ENCODE results near the gene NOS1AP.
"Not testable (repeated sequence)": the region's sequence is repeated elsewhere in the genome, so short reads cannot be mapped to it uniquely, and the experiment has no call there.

NOS1AP gene

GRCh38 chr1:162389021-162389818 lies 319.7 kb downstream of the NOS1AP start:
- DNase-seq = no peak

GRCh38 chr1:162389971-162390370 lies 320.5 kb downstream of the NOS1AP start:
- DNase-seq = no peak

GRCh38 chr1:162390396-162391185 lies 321.1 kb downstream of the NOS1AP start:
- DNase-seq = no peak

- no peak for DNase-seq
Observed at GRCh38 chr1:162391790-162392563, 322.5 kb downstream of the NOS1AP start.

- DNase-seq = no peak
Observed at GRCh38 chr1:162396201-162396906, 326.9 kb downstream of the NOS1AP start.

- DNase-seq = no peak
Observed at GRCh38 chr1:162397039-162397448, 327.6 kb downstream of the NOS1AP start.

GRCh38 chr1:162397943-162398560 lies 328.6 kb downstream of the NOS1AP start:
- no peak for DNase-seq

GRCh38 chr1:162398999-162399580 lies 329.6 kb downstream of the NOS1AP start:
- no peak for DNase-seq

GRCh38 chr1:162400790-162401355 lies 331.4 kb downstream of the NOS1AP start:
- DNase-seq = no peak

- no peak for DNase-seq
Observed at GRCh38 chr1:162404550-162405160, 335.2 kb downstream of the NOS1AP start.

- no peak for DNase-seq
Observed at GRCh38 chr1:162405800-162406199, 336.3 kb downstream of the NOS1AP start.

- no peak for DNase-seq
Observed at GRCh38 chr1:162406811-162407210, 337.3 kb downstream of the NOS1AP start.

- DNase-seq = no peak
Observed at GRCh38 chr1:162407539-162407938, 338.0 kb downstream of the NOS1AP start.

GRCh38 chr1:162412002-162412401 lies 342.5 kb downstream of the NOS1AP start, which contains the start of gene SH2D1B:
SH2D1B (minus strand) TSS chr1:162412136; CDS start chr1:162412016, 120 bp downstream.
- DNase-seq = no peak

- DNase-seq = no peak
Observed at GRCh38 chr1:162416215-162416614, 346.7 kb downstream of the NOS1AP start.

- no peak for DNase-seq
Observed at GRCh38 chr1:162416909-162417308, 347.4 kb downstream of the NOS1AP start.

- no peak for DNase-seq
Observed at GRCh38 chr1:162417650-162418049, 348.2 kb downstream of the NOS1AP start.

GRCh38 chr1:162418584-162418983 lies 349.1 kb downstream of the NOS1AP start:
- not testable (repeated sequence) for DNase-seq

- DNase-seq = not testable (repeated sequence)
Observed at GRCh38 chr1:162419450-162419931, 350.0 kb downstream of the NOS1AP start.
